ENCODE results near the gene DNAJC1.

The DNAJC1 gene

DNA sequence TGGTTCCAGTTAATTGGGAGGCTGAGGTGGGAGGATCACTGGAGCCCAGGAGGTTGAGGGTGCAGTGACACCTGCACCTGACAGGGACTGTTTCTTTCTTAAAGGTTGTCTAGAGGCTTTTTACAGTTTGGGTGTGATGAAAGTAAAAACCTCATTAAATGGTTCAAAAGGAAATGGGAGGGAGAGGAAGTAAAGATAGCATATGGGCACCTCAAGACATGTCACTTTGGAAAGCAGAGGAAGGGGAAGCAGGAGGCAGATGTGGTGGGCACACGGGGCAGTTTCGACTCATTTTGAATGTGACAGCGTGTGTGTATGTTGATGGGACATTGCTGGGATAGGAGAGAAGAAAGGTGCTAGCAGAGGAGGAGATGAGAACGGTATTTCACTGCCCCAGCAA, 266.4 kb downstream of the DNAJC1 start:
- peaks cover 20 to 92% of the 10 kb centered on the region in 2 experiments for H3K36me3 ChIP-seq (ENCODE audit: control insufficient read depth in 1 of 2, insufficient read depth in 2 of 2, low read depth in 1 of 2, low read length in 2 of 2)
- no peak overlapping the region for H4K91ac ChIP-seq (ENCODE audit: low read length)
- H4K8ac ChIP-seq (ENCODE audit: low read length): no peak overlapping the region
- no peak overlapping the region for H2BK12ac ChIP-seq (ENCODE audit: low read length in 2 of 2)
- no peak overlapping the region for H3K23ac ChIP-seq (ENCODE audit: low read length in 2 of 2)
- H3K4me3 ChIP-seq (ENCODE audit: insufficient read depth in 1 of 2, low read depth in 1 of 2, low read length in 2 of 2): no peak overlapping the region
- H2AK5ac ChIP-seq (ENCODE audit: low read length, severe bottlenecking): no peak overlapping the region
- H3K4me2 ChIP-seq (ENCODE audit: low read length, poor library complexity, severe bottlenecking): no peak overlapping the region
- H3K14ac ChIP-seq (ENCODE audit: low read length in 2 of 2): no peak overlapping the region
- no peak overlapping the region for H2AFZ ChIP-seq (ENCODE audit: low read depth, low read length)
- peaks cover 3% of the 10 kb centered on the region for H3K4me1 ChIP-seq (ENCODE audit: control insufficient read depth, insufficient read depth, low read depth, low read length)
- no peak overlapping the region for H3K18ac ChIP-seq (ENCODE audit: low read depth in 1 of 2, low read length in 2 of 2)
- H3K9ac ChIP-seq (ENCODE audit: low read length): no peak overlapping the region
- H2BK15ac ChIP-seq (ENCODE audit: low read depth, poor library complexity, severe bottlenecking): no peak overlapping the region
- no peak overlapping the region for H3K4ac ChIP-seq (ENCODE audit: low read depth in 1 of 2, low read length in 2 of 2)
- H3K27me3 ChIP-seq (ENCODE audit: control insufficient read depth in 1 of 2, insufficient read depth in 1 of 2, low read length in 2 of 2): no peaks in the 10 kb centered on the region
- no peak overlapping the region for H2BK5ac ChIP-seq (ENCODE audit: low read depth, low read length, poor library complexity, severe bottlenecking)
- H3K79me1 ChIP-seq (replicated peaks; ENCODE audit: low read length, poor library complexity, severe bottlenecking): peaks cover 11% of the 10 kb centered on the region
- WGBS: 97% methylated on average over 4 of the region's 4 CpGs
- no peak for DNase-seq
- H3K27ac ChIP-seq (ENCODE audit: low read length, poor library complexity, severe bottlenecking): no peak overlapping the region
- no peaks in the 10 kb centered on the region for H3K9me3 ChIP-seq (ENCODE audit: control insufficient read depth, low read length)
- no peak overlapping the region for H2BK120ac ChIP-seq (ENCODE audit: low read depth, low read length)

- Histone ChIP-seq H3K27ac (ENCODE audit: low read length, poor library complexity, severe bottlenecking) (no peak overlapping the region), H3K4me3 (ENCODE audit: insufficient read depth in 1 of 2, low read depth in 1 of 2, low read length in 2 of 2) (no peak overlapping the region), H3K27me3 (ENCODE audit: control insufficient read depth in 1 of 2, insufficient read depth in 1 of 2, low read length in 2 of 2) (no peaks in the 10 kb centered on the region), H3K4ac (ENCODE audit: low read depth in 1 of 2, low read length in 2 of 2) (no peak overlapping the region), H3K14ac (ENCODE audit: low read length in 2 of 2) (no peak overlapping the region), H2BK12ac (ENCODE audit: low read length in 2 of 2) (no peak overlapping the region), H3K9ac (ENCODE audit: low read length) (no peak overlapping the region), H3K4me2 (ENCODE audit: low read length, poor library complexity, severe bottlenecking) (no peak overlapping the region), H4K91ac (ENCODE audit: low read length) (no peak overlapping the region), H2BK15ac (ENCODE audit: low read depth, poor library complexity, severe bottlenecking) (no peak overlapping the region), H3K23ac (ENCODE audit: low read length in 2 of 2) (no peak overlapping the region), H2BK5ac (ENCODE audit: low read depth, low read length, poor library complexity, severe bottlenecking) (no peak overlapping the region), H2AK5ac (ENCODE audit: low read length, severe bottlenecking) (no peak overlapping the region), H3K79me1 (replicated peaks; ENCODE audit: low read length, poor library complexity, severe bottlenecking) (peaks cover 16% of the 10 kb centered on the region), H4K8ac (ENCODE audit: low read length) (no peak overlapping the region), H3K4me1 (ENCODE audit: control insufficient read depth, insufficient read depth, low read depth, low read length) (peaks cover 5% of the 10 kb centered on the region), H2AFZ (ENCODE audit: low read depth, low read length) (no peak overlapping the region), H3K9me3 (ENCODE audit: control insufficient read depth, low read length) (no peaks in the 10 kb centered on the region), H3K36me3 (ENCODE audit: control insufficient read depth in 1 of 2, insufficient read depth in 2 of 2, low read depth in 1 of 2, low read length in 2 of 2) (peaks cover 15 to 85% of the 10 kb centered on the region in 2 experiments), H3K18ac (ENCODE audit: low read depth in 1 of 2, low read length in 2 of 2) (no peak overlapping the region), H2BK120ac (ENCODE audit: low read depth, low read length) (no peak overlapping the region)
- 88% methylated on average over 4 of the region's 6 CpGs for WGBS
- no peak for DNase-seq
Measured at GRCh38 chr10:21733710-21734109, 269.8 kb downstream of the DNAJC1 start.

GRCh38 chr10:21732067-21732772, 271.3 kb downstream of the DNAJC1 start:
- H3K4ac ChIP-seq (ENCODE audit: low read depth in 1 of 2, low read length in 2 of 2): no peak overlapping the region
- H3K4me3 ChIP-seq (ENCODE audit: insufficient read depth in 1 of 2, low read depth in 1 of 2, low read length in 2 of 2): no peak overlapping the region
- no peak overlapping the region for H2BK12ac ChIP-seq (ENCODE audit: low read length in 2 of 2)
- peaks cover 11 to 85% of the 10 kb centered on the region in 2 experiments for H3K36me3 ChIP-seq (ENCODE audit: control insufficient read depth in 1 of 2, insufficient read depth in 2 of 2, low read depth in 1 of 2, low read length in 2 of 2)
- no peak overlapping the region for H3K18ac ChIP-seq (ENCODE audit: low read depth in 1 of 2, low read length in 2 of 2)
- no peak overlapping the region for H2AFZ ChIP-seq (ENCODE audit: low read depth, low read length)
- WGBS: 11% methylated on average over 9 of the region's 10 CpGs
- H3K9ac ChIP-seq (ENCODE audit: low read length): peak overlapping the region; percentile 3
- H3K23ac ChIP-seq (ENCODE audit: low read length in 2 of 2): no peak overlapping the region
- H3K4me1 ChIP-seq (ENCODE audit: control insufficient read depth, insufficient read depth, low read depth, low read length): peaks cover 5% of the 10 kb centered on the region
- peaks cover 18% of the 10 kb centered on the region for H3K79me1 ChIP-seq (replicated peaks; ENCODE audit: low read length, poor library complexity, severe bottlenecking)
- no peak overlapping the region for H3K27ac ChIP-seq (ENCODE audit: low read length, poor library complexity, severe bottlenecking)
- H4K91ac ChIP-seq (ENCODE audit: low read length): no peak overlapping the region
- H3K4me2 ChIP-seq (ENCODE audit: low read length, poor library complexity, severe bottlenecking): no peak overlapping the region
- H3K9me3 ChIP-seq (ENCODE audit: control insufficient read depth, low read length): no peaks in the 10 kb centered on the region
- H2BK120ac ChIP-seq (ENCODE audit: low read depth, low read length): no peak overlapping the region
- no peak overlapping the region for H4K8ac ChIP-seq (ENCODE audit: low read length)
- no peak overlapping the region for H2AK5ac ChIP-seq (ENCODE audit: low read length, severe bottlenecking)
- DNase-seq: peak; percentile 81
- no peaks in the 10 kb centered on the region for H3K27me3 ChIP-seq (ENCODE audit: control insufficient read depth in 1 of 2, insufficient read depth in 1 of 2, low read length in 2 of 2)
- H2BK5ac ChIP-seq (ENCODE audit: low read depth, low read length, poor library complexity, severe bottlenecking): no peak overlapping the region
- no peak overlapping the region for H2BK15ac ChIP-seq (ENCODE audit: low read depth, poor library complexity, severe bottlenecking)
- no peak overlapping the region for H3K14ac ChIP-seq (ENCODE audit: low read length in 2 of 2)

DNA sequence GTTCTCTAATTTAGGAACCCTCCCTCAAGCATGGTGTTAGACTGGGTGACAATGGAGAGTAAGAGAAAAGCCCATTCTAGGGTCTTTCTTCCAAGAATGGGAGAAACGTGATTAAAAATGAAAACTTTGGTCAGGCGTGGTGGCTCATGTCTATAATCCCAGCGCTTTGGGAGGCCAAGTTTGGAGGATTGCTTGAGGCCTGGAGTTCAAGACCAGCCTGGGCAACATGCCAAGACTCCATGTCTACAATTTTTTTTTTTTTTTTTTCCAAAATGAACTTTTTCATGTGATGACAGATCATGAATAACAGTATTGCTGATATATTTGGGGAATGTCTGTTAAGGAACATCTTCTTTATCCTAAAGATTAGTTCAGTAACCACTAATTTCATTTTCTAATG, 274.9 kb downstream of the DNAJC1 start:
- Histone ChIP-seq H3K4me2 (ENCODE audit: low read length, poor library complexity, severe bottlenecking) (no peak overlapping the region), H3K4me1 (ENCODE audit: control insufficient read depth, insufficient read depth, low read depth, low read length) (peaks cover 7% of the 10 kb centered on the region), H3K27me3 (ENCODE audit: control insufficient read depth in 1 of 2, insufficient read depth in 1 of 2, low read length in 2 of 2) (no peaks in the 10 kb centered on the region), H2BK120ac (ENCODE audit: low read depth, low read length) (no peak overlapping the region), H3K79me1 (replicated peaks; ENCODE audit: low read length, poor library complexity, severe bottlenecking) (peaks cover 10% of the 10 kb centered on the region), H3K18ac (ENCODE audit: low read depth in 1 of 2, low read length in 2 of 2) (no peak overlapping the region), H3K14ac (ENCODE audit: low read length in 2 of 2) (no peak overlapping the region), H3K4ac (ENCODE audit: low read depth in 1 of 2, low read length in 2 of 2) (no peak overlapping the region), H3K9me3 (ENCODE audit: control insufficient read depth, low read length) (no peaks in the 10 kb centered on the region), H3K27ac (ENCODE audit: low read length, poor library complexity, severe bottlenecking) (no peak overlapping the region), H2AK5ac (ENCODE audit: low read length, severe bottlenecking) (no peak overlapping the region), H3K36me3 (ENCODE audit: control insufficient read depth in 1 of 2, insufficient read depth in 2 of 2, low read depth in 1 of 2, low read length in 2 of 2) (peaks cover 0 to 59% of the 10 kb centered on the region in 2 experiments), H3K4me3 (ENCODE audit: insufficient read depth in 1 of 2, low read depth in 1 of 2, low read length in 2 of 2) (no peak overlapping the region), H2BK5ac (ENCODE audit: low read depth, low read length, poor library complexity, severe bottlenecking) (peak overlapping the region; percentile 57), H3K23ac (ENCODE audit: low read length in 2 of 2) (no peak overlapping the region), H2BK15ac (ENCODE audit: low read depth, poor library complexity, severe bottlenecking) (no peak overlapping the region), H4K8ac (ENCODE audit: low read length) (no peak overlapping the region), H2AFZ (ENCODE audit: low read depth, low read length) (no peak overlapping the region), H3K9ac (ENCODE audit: low read length) (no peak overlapping the region), H4K91ac (ENCODE audit: low read length) (no peak overlapping the region), H2BK12ac (ENCODE audit: low read length in 2 of 2) (no peak overlapping the region)
- no peak for DNase-seq
- WGBS: 97% methylated on average over 3 of the region's 3 CpGs
